T-cell (primary cell): Measurements from ENCODE around the gene CDC42EP1. TPM values are rescaled to one million over a fixed set of nuclear protein-coding genes. Genes with fewer than 3 reads are reported as not detected.
A peak's percentile ranks its signal among the peaks of the same experiment; 100 is the strongest.
"Not testable (repeated sequence)": the region's sequence is repeated elsewhere in the genome, so short reads cannot be mapped to it uniquely, and the experiment has no call there.

Experiments
- ATAC-seq, 4 experiments: fragments of 200-7000 bp in 3 of 4; fragments of 150-1000 bp in 1 of 4; cut with Tn5 transposase; replicated peaks in 1 of 4; 1 replicate in 3 of 4; 2 replicates in 1 of 4; pipeline ENCODE4 v1.10.0; 2021; ENCODE audit warnings: moderate library complexity in 3 of 4, mild to moderate bottlenecking in 2 of 4, moderate number of reproducible peaks in 1 of 4
- CTCF ChIA-PET, 2 donors: fragments of 300-600 bp; sonication (Branson Sonifier 250); formaldehyde crosslinking; loops; one replicate each; lab custom pipeline; 2022; ENCODE audit warnings: antibody characterized with exemption in 2 of 2; lab: Charles Lee
- POLR2A ChIA-PET, 2 donors: fragments of 300-600 bp; sonication (Branson Sonifier 250); formaldehyde crosslinking; loops; one replicate each; lab custom pipeline; 2022; ENCODE audit warnings: antibody characterized with exemption in 2 of 2; lab: Charles Lee
- DNase-seq, 35 experiments: peaks; one replicate each; pipeline versions ENCODE4 v3.0.0 to v3.0.0-alpha.2; 2013 to 2023
- H3K27ac ChIP-seq: one replicate; pipeline ENCODE4 v1.5.1; 2013; ENCODE audit warnings: low read length
- H3K27me3 ChIP-seq, 2 experiments: replicated peaks in 1 of 2; 1 replicate in 1 of 2; 2 replicates in 1 of 2; pipeline versions ENCODE4 v1.6.1 to v1.7.0; 2013; ENCODE audit warnings: low read length in 1 of 2, mixed read lengths in 1 of 2; ENCODE audit not compliant: control insufficient read depth in 2 of 2, insufficient read depth in 2 of 2; ENCODE audit errors: extremely low read depth in 1 of 2
- H3K36me3 ChIP-seq, 2 donors: 1 replicate in 1 of 2; 2 replicates in 1 of 2; pipeline versions ENCODE4 v1.6.1 to v1.7.0; 2013; ENCODE audit warnings: low read length in 1 of 2; ENCODE audit not compliant: control insufficient read depth in 2 of 2, insufficient read depth in 1 of 2; ENCODE audit errors: extremely low read depth in 1 of 2
- H3K4me1 ChIP-seq, 2 experiments: 1 replicate in 1 of 2; 2 replicates in 1 of 2; pipeline versions ENCODE4 v1.6.1 to v1.7.0; 2013; ENCODE audit warnings: low read length in 2 of 2, mixed read lengths in 1 of 2; ENCODE audit not compliant: insufficient read depth in 2 of 2, control insufficient read depth in 1 of 2; ENCODE audit errors: extremely low read depth in 1 of 2
- H3K4me3 ChIP-seq, 2 donors: 1 replicate in 1 of 2; 2 replicates in 1 of 2; pipeline versions ENCODE4 v1.5.1 to v1.7.0; 2013; ENCODE audit warnings: mild to moderate bottlenecking in 2 of 2, low read length in 1 of 2, moderate library complexity in 1 of 2; ENCODE audit not compliant: control insufficient read depth in 1 of 2; ENCODE audit errors: extremely low read depth in 1 of 2
- H3K9me3 ChIP-seq: 2 replicates; pipeline ENCODE4 v1.7.0; 2013
- H3K27ac Mint-ChIP-seq, 2 donors: one replicate each; pipeline ENCODE4 v1.8.0; 2020 to 2021; ENCODE audit warnings: mild to moderate bottlenecking in 2 of 2, mixed read lengths in 2 of 2
- H3K27me3 Mint-ChIP-seq, 2 donors: one replicate each; pipeline ENCODE4 v1.8.0; 2021 to 2022; ENCODE audit warnings: mixed read lengths in 2 of 2
- H3K36me3 Mint-ChIP-seq: one replicate; pipeline ENCODE4 v1.8.0; 2021; ENCODE audit warnings: mixed read lengths
- H3K4me1 Mint-ChIP-seq, 3 donors: one replicate each; pipeline ENCODE4 v1.8.0; 2020 to 2022; ENCODE audit warnings: mixed read lengths in 3 of 3, mild to moderate bottlenecking in 1 of 3
- H3K4me3 Mint-ChIP-seq, 3 donors: one replicate each; pipeline ENCODE4 v1.8.0; 2020 to 2022; ENCODE audit warnings: mild to moderate bottlenecking in 3 of 3, mixed read lengths in 3 of 3, moderate library complexity in 3 of 3
- H3K9me3 Mint-ChIP-seq, 3 donors: one replicate each; pipeline ENCODE4 v1.8.0; 2020 to 2022; ENCODE audit warnings: mixed read lengths in 3 of 3
- WGBS: methylation state at CpG from one replicate; pipeline ENCODE4 v1.1.5; 2013; ENCODE audit warnings: missing lambda C conversion rate; ENCODE audit not compliant: insufficient coverage; 5-methylcytosine and 5-hydroxymethylcytosine counted together
- total RNA-seq, 35 experiments: library from RNA in 6 of 35; stranded (reverse) in 6 of 35; fragments of 120-200 nt in 1 of 35; gene quantifications; one replicate each; pipeline versions ENCODE4 v1.2.1 to v1.2.4 and lab custom pipeline; 2013 to 2026

Gene CDC42EP1
- total RNA-seq, 5 donors from 2014 or later (not counting 1 experiment from before 2014, with no cell fraction given), result 0.47 to 0.73 (median 0.62) TPM; not detected in 2

GRCh38 chr22:37529652-37530345 lies 30.5 kb upstream of the CDC42EP1 start:
- CTCF ChIA-PET, result interaction anchor here in 1 of 2 donors (1.3 kb wide), 1 partner anchor 37 kb away, joined by 4 read pairs; no protein-coding TSS in a partner anchor
- WGBS, result no CpG with 5 or more reads among the region's 2 CpGs

GRCh38 chr22:37533995-37534394 lies 26.3 kb upstream of the CDC42EP1 start:
- H3K4me3 Mint-ChIP-seq, result no peak overlapping the region
- peaks cover 0 to 12% of the 10 kb centered on the region in 2 experiments for H3K27me3 ChIP-seq
- ChIA-PET POLR2A (no interaction called here), CTCF (interaction anchor here in 1 of 2 donors (0.6 kb wide), 1 partner anchor 754 kb away, joined by 3 read pairs; no protein-coding TSS in a partner anchor)
- H3K9me3 ChIP-seq, result no peaks in the 10 kb centered on the region
- H3K9me3 Mint-ChIP-seq, result no peaks in the 10 kb centered on the region
- no peaks in the 10 kb centered on the region for H3K36me3 Mint-ChIP-seq
- no peak overlapping the region for H3K4me3 ChIP-seq
- H3K36me3 ChIP-seq, result no peaks in the 10 kb centered on the region
- H3K27ac Mint-ChIP-seq, result peak overlapping the region in 1 of 2 donors; percentile 28
- H3K27me3 Mint-ChIP-seq, result peaks cover 6 to 12% of the 10 kb centered on the region in 2 donors
- H3K4me1 Mint-ChIP-seq, result peaks cover 17 to 30% (median 26%) of the 10 kb centered on the region in 3 donors
- no peak for DNase-seq
- peak in 2 of 4 experiments; percentile 34 to 37 for ATAC-seq
- no CpG with 5 or more reads among the region's 9 CpGs for WGBS
- H3K27ac ChIP-seq, result no peak overlapping the region
- H3K4me1 ChIP-seq, result peaks cover 0 to 13% of the 10 kb centered on the region in 2 experiments

More at GRCh38 chr22:37529652-37530345, 30.5 kb upstream of the CDC42EP1 start:
- Mint-ChIP-seq H3K4me1 (peaks cover 8 to 19% (median 19%) of the 10 kb centered on the region in 3 donors), H3K27me3 (peaks cover 4 to 20% of the 10 kb centered on the region in 2 donors), H3K9me3 (no peaks in the 10 kb centered on the region), H3K36me3 (no peaks in the 10 kb centered on the region), H3K27ac (no peak overlapping the region), H3K4me3 (no peak overlapping the region)
- peak in 1 of 35 experiments; percentile 15 for DNase-seq
- Histone ChIP-seq H3K27ac (no peak overlapping the region), H3K9me3 (no peaks in the 10 kb centered on the region), H3K27me3 (peaks cover 0 to 31% of the 10 kb centered on the region in 2 experiments), H3K4me3 (no peak overlapping the region), H3K4me1 (peaks cover 0 to 6% of the 10 kb centered on the region in 2 experiments), H3K36me3 (no peaks in the 10 kb centered on the region)
- peak in 3 of 4 experiments; percentile 23 to 47 (median 26) for ATAC-seq
- POLR2A ChIA-PET, result no interaction called here

GRCh38 chr22:37534445-37534844 lies 25.8 kb upstream of the CDC42EP1 start:
- H3K9me3 Mint-ChIP-seq, result no peaks in the 10 kb centered on the region
- DNase-seq (no peak), ATAC-seq (no peak)
- Histone ChIP-seq H3K9me3 (no peaks in the 10 kb centered on the region), H3K27ac (no peak overlapping the region), H3K27me3 (peaks cover 0 to 15% of the 10 kb centered on the region in 2 experiments), H3K4me1 (peaks cover 0 to 18% of the 10 kb centered on the region in 2 experiments), H3K36me3 (no peaks in the 10 kb centered on the region), H3K4me3 (no peak overlapping the region)
- CTCF ChIA-PET, result no interaction called here
- no CpG with 5 or more reads among the region's 3 CpGs for WGBS
- no peak overlapping the region for H3K4me3 Mint-ChIP-seq
- POLR2A ChIA-PET, result no interaction called here
- H3K36me3 Mint-ChIP-seq, result no peaks in the 10 kb centered on the region
- H3K27me3 Mint-ChIP-seq, result peaks cover 8 to 14% of the 10 kb centered on the region in 2 donors
- H3K27ac Mint-ChIP-seq, result no peak overlapping the region
- H3K4me1 Mint-ChIP-seq, result peaks cover 18 to 33% (median 29%) of the 10 kb centered on the region in 3 donors

GRCh38 chr22:37535159-37535558 lies 25.1 kb upstream of the CDC42EP1 start:
- no peaks in the 10 kb centered on the region for H3K36me3 ChIP-seq
- peaks cover 0 to 17% of the 10 kb centered on the region in 2 experiments for H3K27me3 ChIP-seq
- ATAC-seq, result no peak
- no peak overlapping the region for H3K27ac ChIP-seq
- CTCF ChIA-PET, result no interaction called here
- Mint-ChIP-seq H3K27me3 (peaks cover 9 to 18% of the 10 kb centered on the region in 2 donors), H3K4me3 (no peak overlapping the region), H3K36me3 (no peaks in the 10 kb centered on the region), H3K27ac (no peak overlapping the region), H3K9me3 (no peaks in the 10 kb centered on the region), H3K4me1 (peaks cover 11 to 28% (median 24%) of the 10 kb centered on the region in 3 donors)
- no peak overlapping the region for H3K4me3 ChIP-seq
- DNase-seq, result no peak
- WGBS, result 100% methylated on average over 1 of the region's 6 CpGs
- POLR2A ChIA-PET, result no interaction called here
- no peaks in the 10 kb centered on the region for H3K9me3 ChIP-seq
- H3K4me1 ChIP-seq, result peaks cover 0 to 14% of the 10 kb centered on the region in 2 experiments

- H3K9me3 Mint-ChIP-seq, result no peaks in the 10 kb centered on the region
- H3K27me3 ChIP-seq, result peaks cover 0 to 37% of the 10 kb centered on the region in 2 experiments
- peak; percentile 99 to 100 (median 100) for ATAC-seq
- ChIA-PET POLR2A (no interaction called here), CTCF (interaction anchor here (0.6 to 5.3 kb wide), 7 partner anchors 21 to 54 kb away, joined by 3 to 59 read pairs (median 7); partner anchors contain the start of gene CDC42EP1 (in 1 of the 2))
- H3K4me3 Mint-ChIP-seq, result peak overlapping the region in 1 of 3 donors; percentile 63
- no peak overlapping the region for H3K27ac ChIP-seq
- peak overlapping the region in 1 of 2 donors; percentile 69 for H3K27ac Mint-ChIP-seq
- no peak overlapping the region for H3K4me3 ChIP-seq
- H3K9me3 ChIP-seq, result no peaks in the 10 kb centered on the region
- peaks cover 14 to 25% of the 10 kb centered on the region in 2 donors for H3K27me3 Mint-ChIP-seq
- H3K36me3 ChIP-seq, result no peaks in the 10 kb centered on the region
- H3K36me3 Mint-ChIP-seq, result no peaks in the 10 kb centered on the region
- H3K4me1 ChIP-seq, result peaks cover 0 to 24% of the 10 kb centered on the region in 2 experiments
- WGBS, result 23% methylated on average over 13 of the region's 20 CpGs
- peak; percentile 75 to 93 (median 85) for DNase-seq
- H3K4me1 Mint-ChIP-seq, result peaks cover 16 to 39% (median 30%) of the 10 kb centered on the region in 3 donors
Observed at GRCh38 chr22:37538590-37539357, 21.5 kb upstream of the CDC42EP1 start.

- ATAC-seq, H3K36me3 Mint-ChIP-seq, H3K4me3 Mint-ChIP-seq, H3K4me3 ChIP-seq, DNase-seq, H3K36me3 ChIP-seq, H3K27ac ChIP-seq, H3K27ac Mint-ChIP-seq, H3K9me3 Mint-ChIP-seq, H3K9me3 ChIP-seq: not testable (repeated sequence)
- H3K4me1 Mint-ChIP-seq, result peaks cover 16 to 34% (median 23%) of the 10 kb centered on the region in 3 donors
- CTCF ChIA-PET, result interaction anchor here (0.6 to 5.3 kb wide), 8 partner anchors 20 to 797 kb away, joined by 3 to 59 read pairs (median 5); partner anchors contain the start of gene CDC42EP1 (in 1 of the 2)
- H3K27me3 Mint-ChIP-seq, result peaks cover 14 to 21% of the 10 kb centered on the region in 2 donors
- peaks cover 0 to 26% of the 10 kb centered on the region in 2 experiments for H3K4me1 ChIP-seq
- H3K27me3 ChIP-seq, result peaks cover 0 to 46% of the 10 kb centered on the region in 2 experiments
- 95% methylated on average over 5 of the region's 6 CpGs for WGBS
- POLR2A ChIA-PET, result interaction anchor here in 1 of 2 donors (0.6 kb wide), 1 partner anchor 29 kb away, joined by 4 read pairs; no protein-coding TSS in a partner anchor
Observed at GRCh38 chr22:37539790-37540189, 20.5 kb upstream of the CDC42EP1 start.
